GM21528 (cell line): ENCODE results near the gene TXNDC8.
A peak's percentile ranks its signal among the peaks of the same experiment; 100 is the strongest.
"Not testable (repeated sequence)": the region's sequence is repeated elsewhere in the genome, so short reads cannot be mapped to it uniquely, and the experiment has no call there.

ENCODE experiments used
- ATAC-seq: cut with Tn5 transposase; IDR thresholded peaks from one replicate; pipeline ENCODE4 v1.9.1; 2021; ENCODE audit warnings: mild to moderate bottlenecking, moderate library complexity; ENCODE audit not compliant: unreplicated experiment, low FRiP score

Gene TXNDC8

GRCh38 chr9:110337727-110338126, at the start of gene TXNDC8:
TXNDC8 (minus strand) TSS chr9:110337863.
- ATAC-seq = no peak

GRCh38 chr9:110383491-110383890, 45.8 kb upstream of the TXNDC8 start:
- ATAC-seq = no peak

GRCh38 chr9:110382731-110383130, 45.1 kb upstream of the TXNDC8 start:
- ATAC-seq = no peak

GRCh38 chr9:110371411-110372007, 33.8 kb upstream of the TXNDC8 start:
- ATAC-seq = no peak

GRCh38 chr9:110370315-110370714, 32.7 kb upstream of the TXNDC8 start:
- ATAC-seq = no peak

GRCh38 chr9:110364451-110364850, 26.8 kb upstream of the TXNDC8 start:
- ATAC-seq = no peak

- not testable (repeated sequence) for ATAC-seq
These were observed 21.3 kb upstream of the TXNDC8 start for GRCh38 chr9:110358992-110359391.

GRCh38 chr9:110357505-110357904, 19.8 kb upstream of the TXNDC8 start:
- ATAC-seq = no peak

- ATAC-seq = no peak
These were observed 19.2 kb upstream of the TXNDC8 start for GRCh38 chr9:110356639-110357395.

GRCh38 chr9:110355911-110356310, 18.2 kb upstream of the TXNDC8 start:
- ATAC-seq = no peak

- no peak for ATAC-seq
These were observed 13.4 kb upstream of the TXNDC8 start for GRCh38 chr9:110351009-110351467.

- ATAC-seq = no peak
These were observed 8.7 kb upstream of the TXNDC8 start for GRCh38 chr9:110346325-110346724.

GRCh38 chr9:110344821-110345220, 7.2 kb upstream of the TXNDC8 start:
- ATAC-seq = no peak

- no peak for ATAC-seq
These were observed 5.9 kb upstream of the TXNDC8 start for GRCh38 chr9:110343551-110343950.

- ATAC-seq = no peak
These were observed 2.6 kb upstream of the TXNDC8 start for GRCh38 chr9:110340306-110340705.

- no peak for ATAC-seq
These were observed 480 bp upstream of the TXNDC8 start for GRCh38 chr9:110338143-110338542.

- no peak for ATAC-seq
These were observed 1.3 kb downstream of the TXNDC8 start for GRCh38 chr9:110336363-110336762.

- no peak for ATAC-seq
These were observed 2.8 kb downstream of the TXNDC8 start for GRCh38 chr9:110334871-110335270.

- peak; percentile 74 for ATAC-seq
These were observed 3.5 kb downstream of the TXNDC8 start for GRCh38 chr9:110334183-110334582.

- ATAC-seq = no peak
These were observed 4.9 kb downstream of the TXNDC8 start for GRCh38 chr9:110332766-110333165.

- no peak for ATAC-seq
These were observed 7.1 kb downstream of the TXNDC8 start for GRCh38 chr9:110330484-110331105.
